OCI-LY7 (cell line): ENCODE results near the gene GIPR.

ENCODE experiments used
- CTCF ChIP-seq: fragments of 200-600 bp; sonication (generic); conservative IDR thresholded peaks from 2 replicates; pipeline ENCODE4 v1.5.1; 2014; ENCODE audit warnings: mild to moderate bottlenecking, antibody characterized with exemption, low read length, moderate library complexity, mixed read lengths
- EZH2phosphoT487 ChIP-seq: fragments of 200-600 bp; sonication (generic); IDR thresholded peaks from 2 replicates; pipeline ENCODE4 v1.6.1; 2018; ENCODE audit warnings: low read depth, borderline replicate concordance, mild to moderate bottlenecking, mixed run types, antibody characterized with exemption, low read length, moderate library complexity, mixed read lengths

GRCh38 chr19:45730368-45731288 lies 62.6 kb downstream of the GIPR start, which contains the start of gene FBXO46:
- TF ChIP-seq CTCF (peak; percentile 68), EZH2phosphoT487 (no peak)
